Measurements from ENCODE around the gene PELI3.
"Not testable (repeated sequence)": the region's sequence is repeated elsewhere in the genome, so short reads cannot be mapped to it uniquely, and the experiment has no call there.

The PELI3 gene

DNA sequence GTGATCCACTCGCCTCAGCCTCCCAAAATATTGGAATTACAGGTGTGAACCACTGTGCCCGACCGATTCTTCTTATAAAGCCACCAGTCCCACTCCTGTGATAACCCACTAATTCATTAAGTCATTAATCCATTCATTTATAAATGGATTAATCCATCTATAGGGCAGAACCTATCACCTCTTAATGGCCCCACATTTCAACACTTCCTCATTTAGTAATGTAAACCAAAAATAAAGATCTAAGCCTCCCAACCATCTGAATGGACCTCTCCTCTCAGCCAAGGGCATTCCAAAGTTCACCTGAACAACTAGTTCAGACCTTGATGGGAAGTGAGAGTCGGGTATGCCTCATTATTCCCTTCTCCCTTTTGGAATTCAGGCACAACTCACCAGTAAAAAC lies 18.2 kb upstream of the PELI3 start:
- DNase-seq = no peak

DNA sequence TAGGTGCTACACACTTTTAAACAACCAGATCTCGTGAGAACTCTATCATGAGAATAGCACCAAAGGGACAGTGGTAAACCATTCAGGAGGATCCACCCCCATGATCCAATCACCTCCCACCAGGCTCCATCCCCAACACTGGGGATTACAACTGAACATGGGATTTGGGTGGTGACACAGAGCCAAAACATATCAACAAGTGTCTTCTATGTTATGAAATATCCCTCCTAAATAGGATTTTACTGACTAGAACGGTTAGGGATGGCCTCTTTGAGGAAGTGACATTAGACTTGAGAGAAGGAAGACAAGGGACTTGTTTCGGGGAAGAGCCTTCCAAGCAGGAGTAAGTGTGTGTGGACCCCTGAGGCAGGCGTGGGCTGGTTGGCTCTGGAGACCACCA lies 16.1 kb upstream of the PELI3 start:
- no peak for DNase-seq

DNA sequence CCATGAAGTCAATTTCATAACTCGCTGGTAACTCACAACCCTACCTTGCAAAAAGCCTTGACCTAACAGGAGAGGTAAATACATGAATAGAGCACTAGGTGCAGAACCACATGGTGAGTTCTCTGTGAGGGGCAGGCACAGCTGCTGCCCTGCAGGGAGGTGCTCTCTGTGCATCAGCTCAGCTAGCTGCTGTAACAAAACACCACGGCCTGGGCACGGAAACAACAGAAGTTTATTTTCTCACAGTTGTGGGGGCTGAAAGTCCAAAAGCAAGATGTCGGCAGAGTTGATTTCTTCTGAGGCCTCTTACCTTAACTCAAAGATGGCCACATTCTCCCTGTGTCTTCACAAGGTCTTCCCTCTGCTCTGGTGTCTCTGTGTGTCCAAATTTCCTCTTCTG lies 15.0 kb upstream of the PELI3 start:
- no peak for DNase-seq

DNA sequence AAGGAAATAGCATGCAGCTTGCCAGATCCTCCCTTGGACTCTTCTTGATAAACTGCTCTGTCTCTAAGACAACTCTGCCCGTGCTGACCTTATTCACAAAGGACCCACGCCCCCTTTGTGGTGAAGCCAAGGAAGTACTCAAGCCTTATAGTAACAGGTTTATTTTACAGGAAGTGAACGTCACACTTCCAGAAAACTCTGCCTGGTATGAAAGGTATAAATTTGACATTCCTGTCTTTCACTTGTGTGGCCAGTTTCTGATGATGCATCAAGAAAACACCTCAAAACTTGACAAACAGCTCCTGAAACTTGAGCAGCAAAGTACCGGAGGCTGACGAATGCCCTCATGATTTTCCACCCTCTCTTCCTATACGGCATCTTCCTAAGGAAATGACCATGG lies 12.5 kb upstream of the PELI3 start:
- no peak for DNase-seq

DNA sequence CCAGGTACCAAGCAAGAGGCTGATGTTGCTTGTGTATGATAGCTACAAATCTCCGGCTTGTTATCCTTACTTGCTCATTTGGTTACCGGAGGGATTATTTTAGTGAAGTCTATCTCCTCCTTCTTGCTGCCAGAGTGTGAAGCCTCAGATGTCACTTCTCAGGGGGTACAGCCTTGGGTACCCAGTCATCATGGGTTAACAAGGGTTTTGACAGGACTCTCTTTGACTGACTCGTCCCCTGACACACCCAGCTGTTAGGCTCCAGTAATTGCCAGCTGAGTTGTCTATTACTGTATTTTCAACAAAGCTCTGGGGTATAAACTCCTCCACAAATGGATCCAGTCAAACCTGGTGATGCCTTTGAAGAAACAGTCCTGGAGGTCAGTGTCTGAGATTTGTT lies 11.9 kb upstream of the PELI3 start:
- no peak for DNase-seq

DNA sequence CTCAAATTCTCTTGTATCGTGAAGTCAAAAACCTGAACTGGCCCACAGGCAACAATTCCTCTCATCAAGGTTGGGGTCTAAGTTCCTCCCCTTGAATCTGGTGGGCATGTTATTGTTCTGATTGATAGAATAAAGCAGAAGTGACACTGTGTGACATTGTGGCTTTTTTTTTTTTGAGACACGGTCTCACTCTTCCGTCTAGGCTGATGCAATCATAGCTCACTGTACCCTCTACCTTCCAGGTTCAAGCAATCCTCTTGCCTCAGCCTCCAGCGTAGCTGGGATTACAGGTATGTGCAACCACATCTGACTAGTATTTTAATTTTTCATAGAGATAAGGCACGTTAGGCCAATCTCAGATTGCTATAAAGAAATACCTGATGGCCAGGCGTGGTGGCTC lies 8.9 kb upstream of the PELI3 start:
- DNase-seq = no peak

DNA sequence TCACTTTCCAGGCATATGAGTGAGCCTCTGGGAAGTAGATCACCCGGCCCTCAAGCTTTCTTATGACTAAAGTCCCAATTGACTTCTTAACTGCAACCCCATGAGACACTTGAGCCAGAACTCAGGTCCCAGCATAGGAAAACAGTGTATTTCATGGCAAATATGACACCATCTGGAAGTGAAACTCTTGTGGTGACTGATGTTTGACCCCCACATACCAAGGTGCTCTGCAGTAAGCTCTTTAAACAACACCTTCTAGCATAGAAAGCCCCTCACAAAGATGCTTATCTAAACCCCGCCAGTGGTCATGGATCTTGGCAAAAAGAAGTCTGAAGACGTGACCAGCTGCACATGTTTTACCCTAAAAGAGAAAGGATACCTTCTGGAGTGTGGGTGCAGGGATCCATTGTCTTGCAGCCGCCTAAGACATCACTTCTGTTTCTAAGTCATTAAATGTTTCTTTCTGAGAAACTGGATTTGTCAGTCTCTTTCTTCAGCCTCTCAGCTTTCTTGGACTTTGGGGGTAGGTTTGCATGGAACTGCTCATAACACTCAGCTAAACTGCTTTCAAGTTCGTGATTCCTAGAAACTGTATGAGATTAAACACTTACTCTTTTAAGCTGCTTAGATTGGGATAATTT lies 7.4 kb upstream of the PELI3 start:
- no peak for DNase-seq

DNA sequence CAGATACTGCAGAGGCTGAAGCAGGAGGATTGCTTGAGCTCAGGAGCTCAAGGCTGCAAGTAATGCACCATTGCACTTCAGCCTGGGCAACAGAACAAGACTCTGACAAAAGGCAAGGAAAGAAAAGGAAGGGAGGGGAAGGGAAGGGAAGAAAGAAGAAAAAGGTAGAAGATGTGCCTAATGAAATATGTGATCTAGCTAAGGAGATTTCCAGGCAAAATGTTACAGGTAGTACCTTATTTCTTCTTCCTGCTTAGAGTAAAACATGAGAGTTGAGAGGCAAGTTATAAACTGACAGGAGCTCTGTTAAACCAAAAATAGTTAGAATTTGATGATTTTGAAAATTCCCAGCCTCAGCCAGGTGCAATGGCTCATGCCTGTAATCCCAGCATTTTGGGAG lies 4.7 kb upstream of the PELI3 start:
- DNase-seq = no peak

DNA sequence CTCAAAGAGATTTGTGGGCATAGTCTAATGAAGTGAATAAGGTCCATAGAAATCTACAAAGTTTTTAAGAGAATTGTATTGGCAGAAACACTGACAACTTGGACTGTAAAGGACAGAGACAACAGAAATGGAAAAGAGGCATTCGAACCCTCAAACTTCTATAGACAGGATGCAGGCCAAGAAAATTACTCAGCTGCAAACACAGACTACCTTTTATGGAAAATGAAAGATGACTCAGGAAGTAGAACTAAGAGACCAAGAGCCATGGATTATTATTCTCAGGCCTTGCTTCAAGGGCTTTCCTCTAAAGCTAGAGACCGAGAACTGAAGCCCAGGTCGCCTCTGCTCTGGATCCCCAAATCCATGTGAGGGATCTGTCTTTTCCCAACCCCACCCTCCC lies 3.8 kb upstream of the PELI3 start:
- no peak for DNase-seq

DNA sequence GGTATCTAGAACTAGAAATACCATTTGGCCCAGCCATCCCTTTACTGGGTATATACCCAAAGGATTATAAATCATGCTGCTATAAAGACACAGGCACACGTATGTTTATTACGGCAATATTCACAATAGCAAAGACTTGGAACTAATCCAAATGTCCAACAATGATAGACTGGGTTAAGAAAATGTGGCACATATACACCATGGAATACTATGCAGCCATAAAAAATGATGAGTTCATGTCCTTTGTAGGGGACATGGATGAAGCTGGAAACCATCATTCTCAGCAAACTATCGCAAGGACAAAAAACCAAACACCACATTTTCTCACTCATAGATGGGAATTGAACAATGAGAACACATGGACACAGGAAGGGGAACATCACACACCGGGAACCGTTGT lies 2.6 kb upstream of the PELI3 start:
- DNase-seq = not testable (repeated sequence)

DNA sequence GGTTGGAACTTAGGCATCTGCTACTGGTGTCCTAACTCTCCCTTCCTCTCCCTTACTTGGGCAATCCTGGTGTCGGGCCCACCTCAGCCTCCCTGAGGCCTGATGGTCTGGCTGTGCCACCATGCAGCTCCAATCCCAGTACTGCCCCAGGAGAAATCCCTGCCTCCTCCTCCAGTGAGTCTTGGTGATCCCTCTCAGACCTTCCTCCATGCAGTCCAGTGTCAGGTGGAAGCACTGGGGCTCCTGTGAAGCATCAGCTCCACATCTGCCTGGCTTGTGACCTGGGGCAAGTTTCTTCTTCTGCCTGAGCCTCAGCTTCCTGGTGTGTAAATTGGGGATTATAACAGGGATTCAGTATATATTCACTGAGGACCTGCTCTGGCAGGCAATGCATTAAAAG lies 1.8 kb upstream of the PELI3 start:
- no peak for DNase-seq

DNA sequence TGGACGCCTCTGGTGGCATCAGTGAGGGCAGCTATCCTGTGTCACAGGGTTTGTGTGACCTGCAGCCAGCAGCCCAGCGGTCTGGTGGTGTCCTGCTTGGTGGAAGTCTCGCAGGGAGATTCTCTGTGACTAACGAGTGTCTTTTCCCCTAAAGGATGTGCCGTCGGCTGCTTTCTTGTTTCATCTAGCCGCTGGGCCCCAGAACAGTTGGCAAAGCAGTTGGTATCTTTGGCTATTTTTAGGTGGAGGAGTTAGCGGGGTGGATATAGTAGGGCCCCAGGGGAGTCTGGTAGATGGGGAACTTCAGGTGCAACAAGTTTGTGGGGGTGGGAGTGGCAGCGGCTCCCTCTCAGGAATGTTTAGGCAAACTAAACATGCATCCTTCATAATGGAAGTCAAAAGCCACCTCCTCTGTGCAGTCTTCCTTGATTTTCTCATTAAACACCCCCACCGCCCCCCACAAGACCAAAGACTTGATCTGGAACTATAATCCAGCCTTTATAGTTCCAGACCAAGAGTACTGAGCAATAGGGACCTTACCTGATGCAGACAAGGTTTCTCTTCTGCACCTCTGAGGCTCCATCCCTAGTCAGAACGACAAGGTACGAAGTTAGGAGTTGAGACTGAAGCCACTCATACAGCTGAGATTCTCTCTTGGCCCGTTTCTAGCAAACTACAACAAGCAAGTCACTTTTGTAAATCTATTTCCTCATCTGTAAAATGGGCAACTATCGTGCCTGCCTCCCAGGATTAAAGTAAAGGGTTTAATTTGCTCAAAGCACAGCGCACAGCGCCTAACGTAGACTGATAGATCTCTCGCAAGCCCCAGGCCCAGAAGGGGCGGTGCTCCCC lies 1.1 kb upstream of the PELI3 start:
- DNase-seq = no peak

DNA sequence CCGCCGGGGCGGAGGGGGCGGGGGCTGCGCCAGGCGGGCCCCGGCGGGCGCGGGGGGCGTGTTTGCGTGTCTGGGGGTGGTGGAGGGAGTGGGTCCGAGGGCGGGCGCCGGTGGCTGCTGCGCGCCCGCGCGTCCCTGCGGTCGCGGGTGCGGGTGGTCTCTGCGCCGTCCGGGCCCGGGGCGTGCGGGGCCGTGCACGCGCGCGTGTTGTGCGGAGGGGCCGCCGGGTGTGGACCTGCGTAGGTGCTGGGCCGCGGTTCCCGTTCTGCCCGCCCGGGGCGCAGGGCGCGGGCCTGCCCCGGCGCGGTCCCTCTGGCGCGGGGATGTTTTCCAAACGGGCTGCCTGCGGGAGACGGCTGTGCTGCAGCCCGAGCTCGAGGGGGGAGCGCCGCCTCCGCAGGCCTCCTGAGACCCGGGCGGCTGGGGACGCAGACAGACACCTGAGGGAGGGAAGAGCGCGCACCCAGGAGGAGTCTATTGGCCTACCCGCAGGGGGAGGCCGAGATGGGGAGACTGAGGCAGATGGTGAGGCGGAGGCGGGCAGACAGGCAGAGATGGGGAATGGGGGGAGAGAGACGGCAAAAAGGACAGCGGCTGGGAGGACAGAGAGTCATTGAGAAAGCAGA lies 442 bp downstream of the PELI3 start:
- DNase-seq = no peak

DNA sequence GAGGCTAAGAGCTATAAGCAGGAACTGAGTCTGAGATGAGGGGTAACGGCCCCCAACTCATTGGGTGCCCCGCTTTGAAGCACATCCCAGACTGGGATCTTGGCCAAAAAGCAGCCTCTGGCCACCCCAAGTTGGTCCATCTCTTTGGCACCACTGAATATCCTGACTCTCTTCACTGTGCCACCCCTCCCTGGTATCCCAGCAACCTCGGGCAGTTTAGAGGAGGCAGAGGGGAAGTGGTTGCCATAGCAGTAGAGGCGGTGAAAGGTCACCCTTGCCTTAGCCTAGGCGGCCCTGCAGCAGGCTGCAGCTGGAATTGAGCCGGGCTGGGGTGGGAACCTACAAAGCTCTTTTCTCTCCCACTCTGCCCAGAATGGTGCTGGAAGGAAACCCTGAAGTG lies 1.1 kb downstream of the PELI3 start:
- peak; percentile 16 for DNase-seq

DNA sequence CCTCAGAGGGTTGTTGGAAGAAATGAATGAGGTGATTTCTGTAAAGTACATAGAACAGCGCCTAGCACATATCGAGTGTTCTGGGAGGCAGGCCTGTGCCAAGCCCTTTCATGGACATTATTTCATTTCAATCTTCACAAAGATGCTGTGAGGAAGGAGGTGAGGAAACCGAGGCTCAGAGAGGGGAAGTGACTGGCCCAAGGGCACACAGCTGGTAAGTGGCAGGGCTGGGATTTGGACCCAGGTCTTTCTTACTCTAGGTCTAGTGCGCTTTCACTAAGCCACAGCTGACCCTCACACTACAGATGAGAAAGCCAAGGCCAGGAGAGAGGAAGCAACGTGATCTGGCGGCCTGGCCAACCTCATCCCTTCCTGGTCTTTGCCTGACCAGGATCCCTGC lies 2.0 kb downstream of the PELI3 start:
- no peak for DNase-seq

DNA sequence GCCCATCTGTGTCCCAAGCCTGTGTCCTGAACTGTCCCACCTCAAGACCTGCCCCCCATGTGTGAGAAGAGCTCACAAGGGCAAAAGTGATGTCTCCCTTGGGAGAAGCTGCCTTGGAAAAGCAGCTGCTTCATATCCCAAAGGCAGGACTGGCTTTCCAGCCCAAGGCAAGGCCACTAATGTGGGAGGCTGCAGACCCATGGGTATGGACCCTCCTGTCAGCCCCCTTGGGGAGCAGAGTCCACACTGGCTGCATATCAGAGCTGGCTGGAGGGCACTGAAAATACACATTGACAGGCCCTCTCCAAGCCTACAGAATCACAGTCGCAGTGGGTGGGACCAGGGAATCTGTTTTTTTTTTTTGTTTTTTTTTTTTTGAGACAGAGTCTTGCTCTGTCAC lies 2.7 kb downstream of the PELI3 start:
- DNase-seq = no peak

DNA sequence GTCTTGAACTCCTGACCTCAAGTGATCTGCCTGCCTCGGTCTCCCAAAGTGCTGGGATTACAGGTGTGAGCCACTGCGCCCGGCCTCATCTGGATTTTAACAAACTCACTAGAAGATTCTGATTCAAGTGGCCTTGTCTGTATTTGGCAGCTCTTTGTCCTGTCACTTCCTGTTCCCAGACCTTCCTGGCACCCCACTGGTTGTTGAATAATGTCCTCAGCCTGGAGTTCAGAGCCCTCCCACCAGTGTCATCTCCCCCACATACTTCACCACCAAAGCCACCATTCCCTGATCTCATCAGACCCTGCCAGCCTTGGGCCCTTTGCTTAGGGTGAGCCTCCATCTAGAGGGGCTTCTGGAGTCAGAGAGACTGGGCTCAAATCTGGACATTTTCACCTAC lies 3.3 kb downstream of the PELI3 start:
- no peak for DNase-seq

DNA sequence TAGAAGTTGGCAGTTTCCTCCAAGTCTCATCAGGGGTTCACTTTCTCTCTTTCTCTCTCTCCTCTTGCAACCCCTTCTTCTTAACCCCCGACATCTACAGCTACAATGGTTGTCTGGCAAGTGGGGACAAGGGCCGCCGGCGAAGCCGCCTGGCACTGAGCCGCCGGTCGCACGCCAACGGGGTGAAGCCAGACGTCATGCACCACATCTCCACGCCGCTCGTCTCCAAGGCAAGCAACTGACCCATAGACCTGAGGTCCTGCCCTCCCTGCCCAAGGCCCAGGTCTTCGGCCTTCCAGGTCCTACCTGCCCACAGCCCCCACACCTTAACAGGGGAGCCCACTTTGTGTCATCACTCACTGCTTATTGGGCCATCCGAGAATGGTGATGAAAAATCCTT lies 4.4 kb downstream of the PELI3 start:
- no peak for DNase-seq

DNA sequence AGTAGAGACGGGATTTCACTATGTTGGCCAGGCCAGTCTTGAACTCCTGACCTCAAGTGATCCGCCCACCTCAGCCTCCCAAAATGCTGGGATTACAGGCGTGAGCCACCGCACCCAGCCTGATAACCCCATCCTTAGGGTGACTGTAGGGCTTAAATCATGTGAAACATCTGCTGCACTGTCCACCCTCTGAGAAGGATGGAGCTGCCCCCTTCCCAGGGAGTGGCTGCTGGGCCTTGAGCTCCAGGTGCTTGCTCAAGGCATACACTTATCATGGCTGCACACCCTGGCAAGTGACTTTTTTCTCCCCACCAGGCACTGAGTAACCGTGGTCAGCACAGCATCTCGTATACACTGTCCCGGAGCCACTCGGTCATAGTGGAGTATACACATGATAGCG lies 5.3 kb downstream of the PELI3 start:
- no peak for DNase-seq

DNA sequence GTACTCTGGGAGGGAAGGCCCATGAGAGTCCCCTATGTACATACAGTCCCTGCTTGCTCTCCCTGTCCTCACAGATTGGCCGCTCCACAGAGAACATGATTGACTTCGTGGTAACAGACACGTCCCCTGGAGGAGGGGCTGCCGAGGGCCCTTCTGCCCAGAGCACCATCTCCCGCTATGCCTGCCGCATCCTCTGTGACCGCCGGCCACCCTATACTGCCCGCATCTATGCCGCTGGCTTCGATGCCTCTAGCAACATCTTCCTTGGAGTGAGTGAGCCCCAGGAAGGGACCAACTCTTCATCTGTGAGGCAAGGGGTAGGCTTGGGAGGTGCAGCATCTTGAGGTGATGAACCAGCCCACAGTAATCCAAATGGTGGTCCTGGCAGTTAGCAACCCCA lies 6.5 kb downstream of the PELI3 start:
- DNase-seq = no peak

DNA sequence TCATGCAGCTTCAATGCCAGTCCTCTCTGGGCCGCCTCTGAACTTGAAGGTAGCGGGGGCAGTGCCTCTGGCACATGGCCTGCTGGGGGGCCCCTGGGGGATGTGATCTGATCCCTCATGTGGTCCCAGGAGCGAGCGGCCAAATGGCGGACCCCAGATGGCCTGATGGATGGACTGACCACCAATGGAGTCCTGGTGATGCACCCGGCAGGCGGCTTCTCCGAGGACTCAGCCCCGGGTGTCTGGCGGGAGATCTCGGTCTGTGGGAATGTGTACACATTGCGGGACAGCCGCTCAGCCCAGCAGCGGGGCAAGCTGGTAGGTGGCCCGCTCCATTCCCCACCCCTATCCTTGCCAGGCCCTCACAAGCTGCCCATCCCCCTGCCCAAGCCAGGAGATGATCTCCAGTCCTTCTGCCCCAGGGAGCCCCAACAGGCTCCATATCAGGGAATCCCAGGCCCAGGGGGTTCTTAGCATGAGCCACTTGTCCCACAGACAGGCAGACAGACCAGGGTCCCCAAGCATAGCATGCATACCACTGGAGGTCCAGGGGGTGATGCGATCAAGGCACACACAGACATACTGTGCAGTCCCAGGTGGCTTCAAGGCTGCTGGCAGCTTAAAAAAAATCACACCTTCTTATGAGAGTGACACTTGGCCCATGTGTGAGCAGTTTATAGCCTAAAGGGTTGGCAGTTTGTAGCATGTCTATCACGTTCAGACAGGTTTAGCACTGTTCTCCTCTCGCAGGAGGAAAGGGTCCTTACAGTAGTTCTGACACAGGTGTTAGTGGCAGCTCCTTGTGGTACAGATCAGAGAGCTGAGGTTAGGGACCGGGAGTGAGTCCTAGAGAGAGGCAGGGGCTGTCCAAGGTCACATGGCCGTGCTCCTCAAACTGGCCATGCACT lies 7.2 kb downstream of the PELI3 start:
- no peak for DNase-seq

DNA sequence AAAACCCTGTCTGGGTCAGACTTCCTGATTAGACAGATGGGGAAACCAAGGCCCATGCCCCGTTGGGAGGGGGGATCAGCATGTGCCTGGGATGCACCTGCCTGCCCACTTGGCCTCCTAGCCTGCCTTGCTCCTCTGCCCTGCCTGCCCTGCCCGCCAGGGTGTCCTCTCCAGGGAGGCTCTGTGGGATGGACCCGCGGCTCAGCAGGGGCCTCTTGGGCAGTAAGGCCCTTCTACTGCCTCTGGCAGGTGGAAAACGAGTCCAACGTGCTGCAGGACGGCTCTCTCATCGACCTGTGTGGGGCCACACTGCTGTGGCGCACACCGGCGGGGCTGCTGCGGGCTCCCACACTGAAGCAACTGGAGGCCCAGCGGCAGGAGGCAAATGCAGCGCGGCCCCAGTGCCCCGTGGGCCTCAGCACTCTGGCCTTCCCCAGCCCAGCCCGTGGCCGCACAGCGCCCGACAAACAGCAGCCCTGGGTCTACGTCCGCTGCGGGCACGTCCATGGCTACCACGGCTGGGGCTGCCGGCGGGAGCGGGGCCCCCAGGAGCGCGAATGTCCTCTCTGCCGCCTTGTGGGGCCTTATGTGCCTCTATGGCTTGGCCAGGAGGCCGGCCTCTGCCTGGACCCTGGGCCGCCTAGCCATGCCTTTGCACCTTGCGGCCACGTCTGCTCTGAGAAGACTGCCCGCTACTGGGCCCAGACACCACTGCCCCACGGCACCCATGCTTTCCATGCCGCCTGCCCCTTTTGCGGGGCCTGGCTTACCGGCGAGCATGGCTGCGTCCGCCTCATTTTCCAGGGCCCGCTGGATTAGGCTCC lies 8.9 kb downstream of the PELI3 start:
- no peak for DNase-seq

Data from COR-L47 (cell line).